HG03342 (cell line): ENCODE results near the gene CDK9.
"Not testable (repeated sequence)": the region's sequence is repeated elsewhere in the genome, so short reads cannot be mapped to it uniquely, and the experiment has no call there.

Source experiments
- ATAC-seq: cut with Tn5 transposase; IDR thresholded peaks from one replicate; pipeline ENCODE4 v1.9.1; 2021; ENCODE audit warnings: mild to moderate bottlenecking, moderate library complexity; ENCODE audit not compliant: unreplicated experiment

The CDK9 gene

DNA sequence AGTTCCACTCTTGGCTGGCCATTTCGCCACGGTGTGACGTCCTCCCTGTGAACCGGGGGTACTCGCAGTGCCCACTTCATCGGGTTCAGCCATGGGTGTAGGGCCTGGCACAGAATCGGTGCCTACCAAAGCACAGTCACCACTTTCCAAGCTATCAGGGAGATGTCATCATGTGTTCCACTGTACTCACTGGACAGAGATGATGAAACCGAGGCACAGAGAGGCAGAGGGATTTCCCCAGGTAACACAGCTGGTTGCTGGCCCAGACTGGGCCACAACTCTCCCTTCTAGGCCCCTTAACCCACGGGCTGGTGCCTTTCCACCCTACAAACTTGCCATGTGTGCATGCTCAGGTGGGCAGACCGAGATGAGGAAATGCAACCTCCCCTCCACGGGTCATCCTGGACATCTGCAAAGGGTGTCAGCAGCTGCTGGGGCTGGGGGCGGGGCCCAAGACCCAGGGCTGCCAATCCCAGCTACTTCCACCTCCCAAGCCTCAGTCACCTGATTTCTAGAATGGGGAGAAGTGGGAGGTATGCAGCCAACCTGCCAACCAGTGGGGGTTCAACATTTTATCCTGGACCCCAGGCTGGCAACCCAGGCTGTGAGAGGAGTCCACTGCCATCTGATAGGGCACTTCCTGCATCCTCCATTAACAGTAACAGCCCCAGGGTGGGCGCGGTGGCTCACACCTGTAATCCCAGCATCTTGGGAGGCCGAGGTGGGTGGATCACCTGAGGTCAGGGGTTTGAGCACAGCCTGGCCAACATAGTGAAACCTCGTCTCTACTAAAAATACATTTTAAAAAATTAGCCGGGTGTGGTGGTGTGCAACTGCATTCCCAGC is 6.5 kb upstream of the CDK9 start:
- no peak for ATAC-seq

GRCh38 chr9:127780126-127780885 is 5.5 kb upstream of the CDK9 start:
- ATAC-seq: no peak

DNA sequence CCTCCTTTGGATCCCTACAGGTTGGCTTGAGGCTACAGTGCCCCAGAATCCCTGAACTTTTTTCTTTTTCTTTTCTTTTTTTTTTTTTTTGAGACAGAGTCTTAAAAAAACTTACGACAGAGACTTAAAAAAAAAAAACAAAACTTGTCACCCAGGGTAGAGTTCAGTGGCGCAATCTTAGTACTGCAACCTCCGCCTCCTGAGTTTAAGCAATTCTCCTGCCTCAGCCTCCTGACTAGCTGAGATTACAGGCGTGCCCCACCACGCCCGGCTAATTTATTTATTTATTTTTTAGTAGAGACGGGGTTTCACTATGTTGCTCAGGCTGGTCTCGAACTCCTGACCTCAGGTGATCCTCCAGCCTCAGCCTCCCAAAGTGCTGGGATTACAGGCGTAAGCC is 4.9 kb upstream of the CDK9 start:
- ATAC-seq: not testable (repeated sequence)

- no peak for ATAC-seq
Observed at GRCh38 chr9:127781806-127782205, 4.0 kb upstream of the CDK9 start.

DNA sequence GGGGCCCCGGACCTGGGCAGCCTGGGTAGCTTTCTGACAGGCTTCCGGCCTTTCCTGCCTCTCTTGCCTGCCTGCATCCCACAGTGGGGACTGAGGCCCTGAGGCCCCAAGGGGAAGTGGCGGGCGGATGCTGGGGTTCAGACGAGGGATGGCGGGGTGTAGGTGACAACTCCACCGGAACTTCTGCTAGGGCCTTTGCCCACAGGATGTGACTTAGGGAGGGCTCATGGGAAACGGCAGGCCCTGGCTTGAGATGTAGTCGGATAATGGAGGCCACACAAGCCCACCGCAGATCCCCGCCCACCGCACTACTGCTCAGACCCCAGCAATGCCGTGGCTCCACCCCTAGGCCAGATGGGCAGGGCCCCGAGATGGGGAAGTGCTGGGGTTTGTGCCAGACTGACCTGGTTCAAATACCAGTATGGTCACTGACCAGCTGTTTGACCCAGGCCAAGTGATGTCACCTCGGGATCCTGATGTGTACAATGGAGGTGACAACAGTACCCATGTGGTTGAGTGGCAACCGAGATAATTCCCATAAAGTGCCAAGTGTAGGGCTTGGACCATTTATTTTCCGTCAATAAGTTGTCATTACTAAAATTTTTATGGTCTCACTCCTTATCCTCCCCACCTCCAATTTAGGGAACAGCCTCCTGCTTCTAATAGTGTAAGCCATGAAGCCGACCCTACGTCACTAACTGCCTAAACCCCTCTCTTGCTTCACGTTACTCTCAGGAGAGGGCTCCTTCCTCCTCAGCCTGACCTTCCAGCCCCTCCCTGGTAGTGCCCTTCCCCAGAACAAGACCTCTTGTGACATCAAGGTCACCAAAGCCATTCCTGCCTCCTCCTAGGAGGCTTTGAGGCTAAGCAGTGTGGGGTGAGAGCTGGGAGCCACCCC is 2.5 kb upstream of the CDK9 start:
- no peak for ATAC-seq

GRCh38 chr9:127785023-127785932 is 556 bp upstream of the CDK9 start:
- peak; percentile 39 for ATAC-seq

GRCh38 chr9:127786773-127787104 is 905 bp downstream of the CDK9 start:
- ATAC-seq: no peak

- no peak for ATAC-seq
Observed at GRCh38 chr9:127788337-127789011, 2.6 kb downstream of the CDK9 start.

DNA sequence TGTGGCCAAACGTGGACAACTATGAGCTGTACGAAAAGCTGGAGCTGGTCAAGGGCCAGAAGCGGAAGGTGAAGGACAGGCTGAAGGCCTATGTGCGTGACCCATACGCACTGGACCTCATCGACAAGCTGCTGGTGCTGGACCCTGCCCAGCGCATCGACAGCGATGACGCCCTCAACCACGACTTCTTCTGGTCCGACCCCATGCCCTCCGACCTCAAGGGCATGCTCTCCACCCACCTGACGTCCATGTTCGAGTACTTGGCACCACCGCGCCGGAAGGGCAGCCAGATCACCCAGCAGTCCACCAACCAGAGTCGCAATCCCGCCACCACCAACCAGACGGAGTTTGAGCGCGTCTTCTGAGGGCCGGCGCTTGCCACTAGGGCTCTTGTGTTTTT is 3.3 kb downstream of the CDK9 start:
- no peak for ATAC-seq

GRCh38 chr9:127790094-127790855 is 4.4 kb downstream of the CDK9 start:
- ATAC-seq: no peak

DNA sequence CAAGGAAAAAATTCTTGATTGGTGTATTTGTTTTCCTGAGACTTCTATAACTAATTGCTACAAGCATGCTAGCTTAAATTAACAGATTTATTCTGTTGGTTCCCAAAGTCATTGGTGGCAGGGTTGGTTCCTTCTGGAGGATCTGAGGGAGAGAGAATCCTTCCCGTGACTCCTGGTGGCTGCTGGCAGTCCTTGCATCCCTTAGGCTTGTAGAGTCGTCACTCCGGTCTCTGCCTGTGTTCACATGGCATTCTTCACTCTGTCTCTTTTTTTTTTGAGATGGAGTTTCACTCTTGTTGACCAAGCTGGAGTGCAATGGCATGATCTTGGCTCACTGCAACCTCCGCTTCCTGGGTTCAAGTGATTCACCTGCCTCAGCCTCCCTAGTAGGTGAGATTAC is 5.3 kb downstream of the CDK9 start:
- no peak for ATAC-seq

DNA sequence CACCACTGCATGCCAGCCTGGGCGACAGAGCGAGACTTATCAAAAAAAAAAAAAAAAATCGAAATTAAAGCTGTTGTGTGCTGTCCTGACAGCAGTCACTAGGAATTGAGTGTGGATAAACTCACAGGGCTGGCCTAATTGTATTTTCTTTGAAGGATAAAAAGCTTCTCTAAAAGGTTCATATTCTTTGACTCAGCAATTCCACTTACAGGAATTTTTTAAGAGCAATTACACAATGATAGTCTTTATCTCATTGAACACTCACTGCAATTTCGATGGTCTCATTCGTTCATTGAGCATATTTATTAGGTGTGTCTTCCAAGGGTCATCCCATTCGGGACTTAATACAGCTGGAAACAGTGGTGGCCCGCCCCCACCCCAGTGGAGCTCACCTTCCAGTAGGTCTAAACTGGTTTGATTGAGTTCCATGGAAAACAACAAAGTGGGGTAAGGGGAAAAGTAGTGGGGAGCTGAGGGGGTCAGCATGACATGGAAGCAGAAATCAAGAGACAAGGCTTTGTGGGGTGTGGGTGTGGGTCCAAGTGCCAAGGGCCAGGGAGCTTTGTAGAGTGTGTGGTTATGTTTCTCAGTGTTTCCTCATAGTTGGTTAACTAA is 6.7 kb downstream of the CDK9 start:
- ATAC-seq: no peak

DNA sequence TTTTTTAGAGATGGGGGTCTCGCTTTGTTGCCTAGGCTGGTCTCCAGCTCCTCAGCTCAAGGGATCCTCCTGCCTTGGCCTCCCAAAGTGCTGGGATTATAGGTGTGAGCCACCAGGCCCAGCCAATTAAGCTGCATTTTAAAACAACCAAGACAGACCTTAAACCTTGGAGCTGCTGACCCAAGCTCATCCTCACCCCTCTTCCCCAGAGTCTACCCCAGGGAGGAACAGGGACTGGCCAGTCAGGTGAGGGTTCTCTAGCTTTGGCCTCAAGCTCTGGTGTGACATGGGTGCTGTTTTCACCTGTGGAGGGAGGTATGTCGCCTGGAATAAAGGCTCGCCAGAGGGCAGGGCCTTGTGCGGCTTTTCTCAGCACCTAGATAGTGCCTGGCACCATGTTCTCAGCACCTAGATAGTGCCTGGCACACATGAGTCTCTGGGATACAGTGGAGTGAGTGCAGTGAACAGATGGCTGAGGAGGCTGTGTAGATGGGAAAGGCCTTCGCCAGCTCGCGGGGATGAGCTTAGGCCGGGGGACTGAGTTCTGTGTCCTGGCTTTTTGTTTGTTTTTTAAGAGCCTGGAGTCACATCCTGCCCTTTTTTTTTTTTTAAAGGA is 7.4 kb downstream of the CDK9 start:
- no peak for ATAC-seq

DNA sequence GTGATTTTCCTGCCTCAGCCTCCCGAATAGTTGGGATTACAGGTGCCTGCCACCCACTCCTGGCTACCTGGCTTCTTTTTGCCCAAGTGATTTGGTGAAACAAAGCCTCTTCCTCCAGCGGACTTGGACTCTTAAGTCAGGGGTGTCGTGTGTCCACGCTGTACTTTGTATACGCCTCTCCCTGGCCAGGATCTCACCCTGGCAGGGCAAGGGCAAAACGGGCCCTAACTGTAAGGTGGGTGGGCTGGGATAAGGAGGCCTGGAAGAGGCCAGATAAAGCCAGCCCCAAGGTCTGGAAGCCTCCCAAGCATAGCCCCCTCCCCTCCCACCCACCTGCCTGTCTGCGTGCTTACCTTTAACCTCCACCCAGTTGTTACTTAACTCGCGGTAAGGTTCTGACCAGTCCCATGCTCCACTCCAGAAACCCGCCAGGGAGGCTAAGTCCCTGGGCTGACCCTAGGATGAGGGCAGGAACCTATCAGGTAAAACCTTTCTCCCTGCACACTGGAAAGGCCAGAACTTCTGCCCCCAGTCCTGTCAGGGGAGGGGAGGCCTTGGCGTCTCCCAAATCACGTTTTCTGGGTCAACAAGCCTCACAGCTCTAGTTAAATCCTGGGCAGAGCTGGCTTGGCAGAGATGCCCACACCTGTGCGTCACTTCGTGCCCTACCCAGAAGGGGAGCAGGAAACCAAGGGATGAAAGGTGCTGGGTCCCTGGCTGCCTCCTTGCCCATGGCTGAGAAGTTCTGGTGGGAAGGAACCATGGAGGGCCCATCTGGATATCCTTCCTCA is 8.4 kb downstream of the CDK9 start:
- ATAC-seq: no peak

GRCh38 chr9:127796225-127796813 is 10.5 kb downstream of the CDK9 start:
- ATAC-seq: no peak

DNA sequence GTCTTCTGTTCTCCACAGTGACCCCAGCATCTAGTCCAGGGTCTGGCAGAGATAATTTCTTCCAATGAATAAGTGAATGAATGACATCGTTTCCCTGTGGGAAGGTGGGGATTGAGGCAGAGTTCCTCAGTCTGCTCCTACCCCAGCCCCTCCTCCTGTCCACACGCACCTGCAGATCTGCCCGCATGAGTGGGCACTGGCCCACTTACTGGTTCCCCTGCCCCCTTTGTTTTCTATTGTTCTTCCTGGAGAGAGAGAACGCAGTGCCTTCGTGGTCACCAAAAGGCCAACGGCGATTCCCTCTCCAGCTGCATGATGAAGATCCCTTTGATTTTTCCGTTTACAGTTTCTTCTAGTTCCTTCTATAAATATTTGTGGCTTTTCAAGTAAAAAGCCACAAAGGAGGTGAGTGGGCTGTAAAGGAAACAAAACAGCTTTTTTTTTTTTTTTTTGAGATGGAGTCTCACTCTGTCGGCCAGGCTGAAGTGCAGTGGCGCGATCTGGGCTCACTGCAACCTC is 11.1 kb downstream of the CDK9 start:
- no peak for ATAC-seq
